ENCODE measurements around the gene TMEM269.

The TMEM269 gene

GRCh38 chr1:42737986-42738677 lies 46.7 kb upstream of the TMEM269 start:
- H3K4me3 ChIP-seq (replicated peaks; ENCODE audit: low read depth, low read length) = no peak overlapping the region
- DNase-seq (ENCODE audit: extremely low read depth, low read depth) = no peak
- no peak for TF ChIP-seq CTCF (IDR thresholded peaks at IDR 0.05; ENCODE audit: low read depth, low read length, missing control alignments)

- no peak for TF ChIP-seq CTCF (IDR thresholded peaks at IDR 0.05; ENCODE audit: low read depth, low read length, missing control alignments)
- no peak overlapping the region for H3K4me3 ChIP-seq (replicated peaks; ENCODE audit: low read depth, low read length)
- no peak for DNase-seq (ENCODE audit: extremely low read depth, low read depth)
Observed at GRCh38 chr1:42738678-42739226, 46.0 kb upstream of the TMEM269 start.

GRCh38 chr1:42739753-42740700 lies 44.8 kb upstream of the TMEM269 start, which contains the start of gene CLDN19:
CLDN19 (minus strand) TSS chr1:42740236; CDS start chr1:42740063, 173 bp downstream.
- no peak for DNase-seq (ENCODE audit: extremely low read depth, low read depth)
- no peak within 1 kb of the TSS for H3K4me3 ChIP-seq (replicated peaks; ENCODE audit: low read depth, low read length)
- TF ChIP-seq CTCF (IDR thresholded peaks at IDR 0.05; ENCODE audit: low read depth, low read length, missing control alignments) = no peak

GRCh38 chr1:42740851-42741580 lies 43.8 kb upstream of the TMEM269 start:
- no peak overlapping the region for H3K4me3 ChIP-seq (replicated peaks; ENCODE audit: low read depth, low read length)
- TF ChIP-seq CTCF (IDR thresholded peaks at IDR 0.05; ENCODE audit: low read depth, low read length, missing control alignments) = no peak
- DNase-seq (ENCODE audit: extremely low read depth, low read depth) = no peak

- TF ChIP-seq CTCF (IDR thresholded peaks at IDR 0.05; ENCODE audit: low read depth, low read length, missing control alignments) = no peak
- DNase-seq (ENCODE audit: extremely low read depth, low read depth) = no peak
- no peak overlapping the region for H3K4me3 ChIP-seq (replicated peaks; ENCODE audit: low read depth, low read length)
Observed at GRCh38 chr1:42741706-42742105, 43.1 kb upstream of the TMEM269 start.

GRCh38 chr1:42742141-42742540 lies 42.6 kb upstream of the TMEM269 start:
- TF ChIP-seq CTCF (IDR thresholded peaks at IDR 0.05; ENCODE audit: low read depth, low read length, missing control alignments) = no peak
- H3K4me3 ChIP-seq (replicated peaks; ENCODE audit: low read depth, low read length) = no peak overlapping the region
- no peak for DNase-seq (ENCODE audit: extremely low read depth, low read depth)

All from HFF-Myc (cell line).